ENCODE measurements around the gene PPDPF.

The PPDPF gene

GRCh38 chr20:63566395-63567135, 46.0 kb downstream of the PPDPF start:
- no peak overlapping the region for H2AFZ ChIP-seq (ENCODE audit: low read depth)
- H3K4me1 ChIP-seq (ENCODE audit: low read depth, poor library complexity, severe bottlenecking): peaks cover 26% of the 10 kb centered on the region
- no peaks in the 10 kb centered on the region for H3K79me2 ChIP-seq (ENCODE audit: insufficient read depth, low read depth)
- peaks cover 15% of the 10 kb centered on the region for H3K27me3 ChIP-seq (ENCODE audit: insufficient read depth, low read depth)
- H4K20me1 ChIP-seq (ENCODE audit: insufficient read depth): no peaks in the 10 kb centered on the region
- no peak overlapping the region for H3K27ac ChIP-seq
- H3K4me3 ChIP-seq (IDR thresholded peaks at IDR 0.05; ENCODE audit: insufficient read depth, low read depth, low read length): no peak overlapping the region
- TF ChIP-seq CTCF (conservative IDR thresholded peaks at IDR 0.05; ENCODE audit: low read depth, low read length): no peak
- H3K36me3 ChIP-seq (ENCODE audit: insufficient read depth): no peaks in the 10 kb centered on the region
- no peak overlapping the region for H3K4me2 ChIP-seq
- no peak overlapping the region for H3K9ac ChIP-seq

GRCh38 chr20:63567136-63567385, 46.5 kb downstream of the PPDPF start:
- H3K4me2 ChIP-seq: no peak overlapping the region

GRCh38 chr20:63567386-63568169, 47.0 kb downstream of the PPDPF start:
- no peaks in the 10 kb centered on the region for H3K36me3 ChIP-seq (ENCODE audit: insufficient read depth)
- no peak overlapping the region for H2AFZ ChIP-seq (ENCODE audit: low read depth)
- H3K4me2 ChIP-seq: peak overlapping the region; percentile 92
- peaks cover 26% of the 10 kb centered on the region for H3K4me1 ChIP-seq (ENCODE audit: low read depth, poor library complexity, severe bottlenecking)
- H4K20me1 ChIP-seq (ENCODE audit: insufficient read depth): no peaks in the 10 kb centered on the region
- no peak overlapping the region for H3K4me3 ChIP-seq (IDR thresholded peaks at IDR 0.05; ENCODE audit: insufficient read depth, low read depth, low read length)
- H3K27ac ChIP-seq: no peak overlapping the region; the same call in 1 of the 2 replicates
- peaks cover 15% of the 10 kb centered on the region for H3K27me3 ChIP-seq (ENCODE audit: insufficient read depth, low read depth)
- H3K79me2 ChIP-seq (ENCODE audit: insufficient read depth, low read depth): no peaks in the 10 kb centered on the region
- no peak overlapping the region for H3K9ac ChIP-seq
- no peak for TF ChIP-seq CTCF (conservative IDR thresholded peaks at IDR 0.05; ENCODE audit: low read depth, low read length)

More at GRCh38 chr20:63567136-63567385, 46.5 kb downstream of the PPDPF start:
- H3K27ac ChIP-seq: no peak overlapping the region
- no peak overlapping the region for H2AFZ ChIP-seq (ENCODE audit: low read depth)
- no peak overlapping the region for H3K9ac ChIP-seq
- no peaks in the 10 kb centered on the region for H4K20me1 ChIP-seq (ENCODE audit: insufficient read depth)
- no peaks in the 10 kb centered on the region for H3K36me3 ChIP-seq (ENCODE audit: insufficient read depth)
- no peaks in the 10 kb centered on the region for H3K79me2 ChIP-seq (ENCODE audit: insufficient read depth, low read depth)
- peaks cover 15% of the 10 kb centered on the region for H3K27me3 ChIP-seq (ENCODE audit: insufficient read depth, low read depth)
- no peak overlapping the region for H3K4me3 ChIP-seq (IDR thresholded peaks at IDR 0.05; ENCODE audit: insufficient read depth, low read depth, low read length)
- peaks cover 26% of the 10 kb centered on the region for H3K4me1 ChIP-seq (ENCODE audit: low read depth, poor library complexity, severe bottlenecking)
- TF ChIP-seq CTCF (conservative IDR thresholded peaks at IDR 0.05; ENCODE audit: low read depth, low read length): no peak

- Histone ChIP-seq H3K27ac (no peak overlapping the region; the same call in 1 of the 2 replicates), H2AFZ (ENCODE audit: low read depth) (no peak overlapping the region), H3K4me2 (peak overlapping the region; percentile 92), H3K36me3 (ENCODE audit: insufficient read depth) (no peaks in the 10 kb centered on the region), H4K20me1 (ENCODE audit: insufficient read depth) (no peaks in the 10 kb centered on the region), H3K79me2 (ENCODE audit: insufficient read depth, low read depth) (no peaks in the 10 kb centered on the region), H3K27me3 (ENCODE audit: insufficient read depth, low read depth) (peaks cover 15% of the 10 kb centered on the region), H3K4me3 (IDR thresholded peaks at IDR 0.05; ENCODE audit: insufficient read depth, low read depth, low read length) (no peak overlapping the region), H3K4me1 (ENCODE audit: low read depth, poor library complexity, severe bottlenecking) (peaks cover 26% of the 10 kb centered on the region), H3K9ac (no peak overlapping the region)
- TF ChIP-seq CTCF (conservative IDR thresholded peaks at IDR 0.05; ENCODE audit: low read depth, low read length): no peak
Observed at GRCh38 chr20:63568170-63568981, 47.8 kb downstream of the PPDPF start.
